A673 (cell line): Measurements from ENCODE around the gene IGFN1. TPM values are rescaled to one million over a fixed set of nuclear protein-coding genes. Genes with fewer than 3 reads are reported as not detected.
"Not testable (repeated sequence)": the region's sequence is repeated elsewhere in the genome, so short reads cannot be mapped to it uniquely, and the experiment has no call there.

Experiments
- BruUV-seq: library from RNA; stranded (reverse); fragments of 400-500 nt; replicated peaks from 2 replicates; lab custom pipeline; 2021; lab: Mats Ljungman, UMichigan
- CTCF ChIA-PET: fragments of 300-600 bp; sonication (Branson Sonifier 250); formaldehyde crosslinking; loops from one replicate; lab custom pipeline; 2022; ENCODE audit warnings: antibody characterized with exemption; lab: Charles Lee
- POLR2A ChIA-PET: fragments of 300-600 bp; sonication (Branson Sonifier 250); formaldehyde crosslinking; loops from one replicate; lab custom pipeline; 2022; ENCODE audit warnings: antibody characterized with exemption; ENCODE audit not compliant: low non-redundant PET; lab: Charles Lee
- DNase-seq: peaks from one replicate; pipeline ENCODE4 v3.0.0-alpha.2; 2015; ENCODE audit warnings: low spot score
- H3K27ac ChIP-seq: fragments of 200-600 bp; sonication (generic); 2 replicates; pipeline ENCODE4 v1.5.1; 2016; ENCODE audit warnings: mixed run types, low read depth, mild to moderate bottlenecking, mixed read lengths, antibody characterized with exemption, low read length; ENCODE audit not compliant: poor library complexity, severe bottlenecking
- H3K27me3 ChIP-seq: fragments of 200-600 bp; sonication (generic); replicated peaks from 2 replicates; pipeline ENCODE4 v1.6.1; 2017; ENCODE audit warnings: mixed run types, low read depth, mild to moderate bottlenecking, mixed read lengths, antibody characterized with exemption, low read length; ENCODE audit not compliant: insufficient read depth, poor library complexity
- H3K36me3 ChIP-seq: fragments of 200-600 bp; sonication (generic); 2 replicates; pipeline ENCODE4 v1.6.1; 2016; ENCODE audit warnings: mixed run types, mild to moderate bottlenecking, mixed read lengths, antibody characterized with exemption, low read length; ENCODE audit not compliant: insufficient read depth, poor library complexity, severe bottlenecking
- H3K4me1 ChIP-seq: fragments of 200-600 bp; sonication (generic); 2 replicates; pipeline ENCODE4 v1.6.1; 2017; ENCODE audit warnings: mixed run types, mild to moderate bottlenecking, mixed read lengths, antibody characterized with exemption, low read length; ENCODE audit not compliant: insufficient read depth, poor library complexity, severe bottlenecking
- H3K4me3 ChIP-seq: fragments of 200-600 bp; sonication (generic); 2 replicates; pipeline ENCODE4 v1.5.1; 2016; ENCODE audit warnings: low read depth, mixed run types, mild to moderate bottlenecking, mixed read lengths, low read length; ENCODE audit not compliant: poor library complexity, severe bottlenecking
- H3K9me3 ChIP-seq: fragments of 200-600 bp; sonication (generic); 2 replicates; pipeline ENCODE4 v1.6.1; 2016; ENCODE audit warnings: mixed run types, low read depth, mild to moderate bottlenecking, mixed read lengths, antibody characterized with exemption, low read length; ENCODE audit not compliant: poor library complexity, severe bottlenecking
- CTCF ChIP-seq: fragments of 300-800, 200-600 bp; sonication (generic); conservative IDR thresholded peaks from 2 replicates; pipeline ENCODE4 v1.5.1; 2017; ENCODE audit warnings: low read depth, mild to moderate bottlenecking, antibody characterized with exemption, low read length, moderate library complexity, mixed read lengths
- EZH2 ChIP-seq: fragments of 200-600 bp; sonication (generic); IDR thresholded peaks from 2 replicates; pipeline ENCODE4 v1.6.1; 2017; ENCODE audit warnings: borderline replicate concordance, low read depth, mild to moderate bottlenecking, mixed read lengths, antibody characterized with exemption, low read length; ENCODE audit not compliant: poor library complexity, severe bottlenecking
- intact Hi-C: fragments of 100-400 bp; cut with micrococcal nuclease; formaldehyde crosslinking; loops from one replicate; pipeline ENCODE4 v1.10.0; 2022; ENCODE audit not compliant: unreplicated experiment
- total RNA-seq: library from RNA; stranded (reverse); gene quantifications from 2 replicates; pipeline ENCODE4 v1.2.3, GENCODE V29; 2021

IGFN1 gene
- total RNA-seq, 1 experiment from 2014 or later = 1.2 TPM

GRCh38 chr1:201229771-201230635 lies 39.4 kb downstream of the IGFN1 start:
- Histone ChIP-seq H3K27me3 (no peaks in the 10 kb centered on the region), H3K9me3 (peaks cover 7% of the 10 kb centered on the region), H3K27ac (no peak overlapping the region), H3K4me3 (no peak overlapping the region), H3K36me3 (no peaks in the 10 kb centered on the region), H3K4me1 (no peaks in the 10 kb centered on the region)
- CTCF ChIA-PET = no interaction called here
- POLR2A ChIA-PET = no interaction called here
- intact Hi-C loops = no loop called here
- no TSS peak for BruUV-seq
- no peak for DNase-seq
- no peak for TF ChIP-seq CTCF
- TF ChIP-seq EZH2 = no peak

- TF ChIP-seq EZH2 (no peak), CTCF (no peak)
- POLR2A ChIA-PET = no interaction called here
- no TSS peak for BruUV-seq
- H3K27me3 ChIP-seq = no peaks in the 10 kb centered on the region
- H3K9me3 ChIP-seq = peaks cover 7% of the 10 kb centered on the region
- intact Hi-C loops = no loop called here
- no peaks in the 10 kb centered on the region for H3K36me3 ChIP-seq
- no peak overlapping the region for H3K27ac ChIP-seq
- CTCF ChIA-PET = no interaction called here
- no peak overlapping the region for H3K4me3 ChIP-seq
- no peaks in the 10 kb centered on the region for H3K4me1 ChIP-seq
- no peak for DNase-seq
These were observed 40.1 kb downstream of the IGFN1 start for GRCh38 chr1:201230676-201231075.

GRCh38 chr1:201239646-201240045 lies 49.0 kb downstream of the IGFN1 start:
- H3K4me3 ChIP-seq, intact Hi-C loops, DNase-seq, POLR2A ChIA-PET, H3K27ac ChIP-seq, CTCF ChIA-PET, H3K9me3 ChIP-seq, H3K27me3 ChIP-seq, H3K4me1 ChIP-seq, H3K36me3 ChIP-seq, BruUV-seq: not testable (repeated sequence)

- intact Hi-C loops = no loop called here
- ChIA-PET POLR2A (no interaction called here), CTCF (no interaction called here)
- peaks cover 4% of the 10 kb centered on the region for H3K9me3 ChIP-seq
- BruUV-seq = no TSS peak
- TF ChIP-seq CTCF = no peak
- no peaks in the 10 kb centered on the region for H3K36me3 ChIP-seq
- no peak for DNase-seq
- no peak overlapping the region for H3K27ac ChIP-seq
- no peaks in the 10 kb centered on the region for H3K27me3 ChIP-seq
- H3K4me3 ChIP-seq = no peak overlapping the region
- peaks cover 8% of the 10 kb centered on the region for H3K4me1 ChIP-seq
These were observed 49.5 kb downstream of the IGFN1 start for GRCh38 chr1:201240171-201240570.
